H7 (cell line): Measurements from ENCODE around the gene PLTP. TPM values are rescaled to one million over a fixed set of nuclear protein-coding genes. Genes with fewer than 3 reads are reported as not detected.
"Not testable (repeated sequence)": the region's sequence is repeated elsewhere in the genome, so short reads cannot be mapped to it uniquely, and the experiment has no call there.

Source experiments
- DNase-seq: peaks from one replicate; pipeline ENCODE4 v3.0.0; 2012
- H3K27me3 ChIP-seq: 2 replicates; pipeline ENCODE4 v1.6.0; 2011; ENCODE audit warnings: mild to moderate bottlenecking, low read length; ENCODE audit not compliant: control insufficient read depth, insufficient read depth
- H3K36me3 ChIP-seq: replicated peaks from 2 replicates; pipeline ENCODE4 v1.5.1; 2011; ENCODE audit warnings: low read length; ENCODE audit not compliant: control insufficient read depth, insufficient read depth
- H3K4me3 ChIP-seq: 2 replicates; pipeline ENCODE4 v1.5.1; 2011; ENCODE audit warnings: low read depth, mild to moderate bottlenecking, control low read depth, low read length, moderate library complexity; ENCODE audit not compliant: insufficient read depth
- total RNA-seq: library from RNA; depleted of rRNA; stranded (reverse); fragments of >200 nt; shearing (Covaris generic); gene quantifications from 2 replicates; pipeline ENCODE4 v1.2.3, GENCODE V29; 2014

Gene PLTP
- total RNA-seq, 1 experiment from 2014 or later = 104 TPM

GRCh38 chr20:45934586-45935415 is 22.8 kb upstream of the PLTP start, which contains the start of gene PCIF1:
Gene PCIF1, plus strand, starts transcription at chr20:45934683. Its CDS starts 4,317 bp downstream, at chr20:45939000.
- Histone ChIP-seq H3K36me3 (peaks cover 17% of the 10 kb centered on the region), H3K27me3 (no peaks in the 10 kb centered on the region), H3K4me3 (peak within 1 kb of the TSS; percentile 100)
- peak; percentile 100 for DNase-seq

- H3K4me3 ChIP-seq = peak overlapping the region; percentile 100
- DNase-seq = peak; percentile 84
- no peaks in the 10 kb centered on the region for H3K27me3 ChIP-seq
- H3K36me3 ChIP-seq = peaks cover 12% of the 10 kb centered on the region
These were observed 22.2 kb upstream of the PLTP start for GRCh38 chr20:45934046-45934585.

- DNase-seq = peak; percentile 93
- H3K36me3 ChIP-seq = peaks cover 10% of the 10 kb centered on the region
- H3K4me3 ChIP-seq = peak overlapping the region; percentile 100
These were observed 21.5 kb upstream of the PLTP start for GRCh38 chr20:45933266-45934045.

GRCh38 chr20:45931680-45932079 is 19.7 kb upstream of the PLTP start:
- not testable (repeated sequence) for H3K36me3 ChIP-seq, H3K4me3 ChIP-seq, H3K27me3 ChIP-seq, DNase-seq

More at GRCh38 chr20:45933266-45934045, 21.5 kb upstream of the PLTP start:
- no peaks in the 10 kb centered on the region for H3K27me3 ChIP-seq

GRCh38 chr20:45927071-45927878 is 15.3 kb upstream of the PLTP start:
- DNase-seq = no peak
- H3K36me3 ChIP-seq = no peaks in the 10 kb centered on the region
- no peak overlapping the region for H3K4me3 ChIP-seq
- no peaks in the 10 kb centered on the region for H3K27me3 ChIP-seq

GRCh38 chr20:45926731-45927070 is 14.7 kb upstream of the PLTP start:
- no peaks in the 10 kb centered on the region for H3K36me3 ChIP-seq
- DNase-seq = no peak
- no peaks in the 10 kb centered on the region for H3K27me3 ChIP-seq
- H3K4me3 ChIP-seq = no peak overlapping the region

GRCh38 chr20:45925821-45926506 is 14.0 kb upstream of the PLTP start:
- Histone ChIP-seq H3K36me3 (no peaks in the 10 kb centered on the region), H3K27me3 (no peaks in the 10 kb centered on the region), H3K4me3 (no peak overlapping the region)
- DNase-seq = no peak

- DNase-seq = no peak
- H3K36me3 ChIP-seq = no peaks in the 10 kb centered on the region
- H3K4me3 ChIP-seq = no peak overlapping the region
- H3K27me3 ChIP-seq = no peaks in the 10 kb centered on the region
These were observed 12.7 kb upstream of the PLTP start for GRCh38 chr20:45924391-45925261.

GRCh38 chr20:45921337-45922189 is 9.6 kb upstream of the PLTP start:
- no peak for DNase-seq
- Histone ChIP-seq H3K4me3 (no peak overlapping the region), H3K27me3 (no peaks in the 10 kb centered on the region), H3K36me3 (no peaks in the 10 kb centered on the region)

- DNase-seq = no peak
- no peak overlapping the region for H3K4me3 ChIP-seq
- no peaks in the 10 kb centered on the region for H3K27me3 ChIP-seq
- H3K36me3 ChIP-seq = no peaks in the 10 kb centered on the region
These were observed 8.7 kb upstream of the PLTP start for GRCh38 chr20:45920462-45921336.

- no peaks in the 10 kb centered on the region for H3K27me3 ChIP-seq
- DNase-seq = no peak
- H3K4me3 ChIP-seq = no peak overlapping the region
- H3K36me3 ChIP-seq = no peaks in the 10 kb centered on the region
These were observed 7.8 kb upstream of the PLTP start for GRCh38 chr20:45919542-45920399.
